Endothelial cell of umbilical vein (primary cell): Measurements from ENCODE around the gene CKS1B. TPM values are rescaled to one million over a fixed set of nuclear protein-coding genes. Genes with fewer than 3 reads are reported as not detected.

ENCODE experiments used
- BruUV-seq: library from RNA; stranded (reverse); fragments of 400-500 nt; replicated peaks from 2 replicates; lab custom pipeline; 2021; lab: Mats Ljungman, UMichigan
- CTCF ChIA-PET: fragments of 300-600, 350-600 bp; sonication (Branson Sonifier 250); formaldehyde crosslinking; loops from one replicate; lab custom pipeline; 2021; ENCODE audit warnings: antibody characterized with exemption, inconsistent platforms; lab: Charles Lee
- POLR2A ChIA-PET: fragments of 300-600, 350-600 bp; sonication (Branson Sonifier 250); formaldehyde crosslinking; loops from one replicate; lab custom pipeline; 2021; ENCODE audit warnings: antibody characterized with exemption, inconsistent platforms; lab: Charles Lee
- DNase-seq: peaks from one replicate; pipeline ENCODE4 v3.0.0-alpha.2; 2011; ENCODE audit warnings: low read depth, low spot score
- FAIRE-seq: peaks from 2 replicates; lab custom pipeline; 2011; peaks lifted over from hg19 to GRCh38; lab: Jason Lieb, UNC
- H2AFZ ChIP-seq: 2 replicates; pipeline ENCODE4 v1.6.0; 2012; ENCODE audit warnings: low read depth, low read length, control low read depth, inconsistent platforms
- H3K27ac ChIP-seq: 2 replicates; pipeline ENCODE4 v1.5.1; 2011; ENCODE audit warnings: low read depth, mild to moderate bottlenecking, control low read depth, low read length, moderate library complexity; ENCODE audit not compliant: insufficient read depth
- H3K27me3 ChIP-seq, 2 experiments: 2 replicates each; pipeline versions ENCODE4 v1.6.0 to v1.6.1; 2011; ENCODE audit warnings: low read length in 2 of 2, mixed read lengths in 1 of 2; ENCODE audit not compliant: control insufficient read depth in 2 of 2, insufficient read depth in 2 of 2
- H3K36me3 ChIP-seq, 2 experiments: 2 replicates in 1 of 2; 3 replicates in 1 of 2; pipeline ENCODE4 v1.5.1; 2011; ENCODE audit warnings: low read length in 2 of 2, mild to moderate bottlenecking in 1 of 2, moderate library complexity in 1 of 2; ENCODE audit not compliant: control insufficient read depth in 2 of 2, insufficient read depth in 2 of 2; ENCODE audit errors: extremely low read depth in 1 of 2
- H3K4me1 ChIP-seq: 3 replicates; pipeline ENCODE4 v1.5.1; 2011; ENCODE audit warnings: mild to moderate bottlenecking, low read length; ENCODE audit not compliant: control insufficient read depth, insufficient read depth; ENCODE audit errors: extremely low read depth
- H3K4me2 ChIP-seq: 2 replicates; pipeline ENCODE4 v1.6.1; 2011; ENCODE audit warnings: low read length, control low read depth, mixed read lengths; ENCODE audit not compliant: insufficient read depth
- H3K4me3 ChIP-seq, 3 experiments: fragments of 200-600 bp in 1 of 3; sonication (generic), shearing (Covaris generic) in 1 of 3; replicated peaks in 1 of 3; 2 replicates each; pipeline ENCODE4 v1.5.1; 2011 to 2016; ENCODE audit warnings: control low read depth in 3 of 3, low read length in 3 of 3, mild to moderate bottlenecking in 2 of 3, inconsistent platforms in 1 of 3, low read depth in 1 of 3, moderate library complexity in 1 of 3; ENCODE audit not compliant: insufficient read depth in 1 of 3
- H3K79me2 ChIP-seq: 2 replicates; pipeline ENCODE4 v1.6.0; 2012; ENCODE audit warnings: low read length, inconsistent platforms; ENCODE audit not compliant: control insufficient read depth, insufficient read depth
- H3K9ac ChIP-seq: replicated peaks from 2 replicates; pipeline ENCODE3; 2011; ENCODE audit warnings: low read length, control low read depth; ENCODE audit not compliant: insufficient read depth; ENCODE audit errors: extremely low read depth
- H3K9me1 ChIP-seq: replicated peaks from 3 replicates; pipeline ENCODE4 v1.6.0; 2011; ENCODE audit warnings: mild to moderate bottlenecking, low read length; ENCODE audit not compliant: control insufficient read depth, insufficient read depth; ENCODE audit errors: extremely low read depth
- H3K9me3 ChIP-seq: replicated peaks from 2 replicates; pipeline ENCODE4 v1.5.1; 2012; ENCODE audit warnings: low read length, inconsistent platforms; ENCODE audit not compliant: control insufficient read depth, insufficient read depth
- H4K20me1 ChIP-seq: replicated peaks from 2 replicates; pipeline ENCODE3; 2011; ENCODE audit warnings: mild to moderate bottlenecking, low read length; ENCODE audit not compliant: control insufficient read depth, insufficient read depth; ENCODE audit errors: extremely low read depth
- CTCF ChIP-seq, 2 donors: IDR thresholded peaks; 1 replicate in 1 of 2; 2 replicates in 1 of 2; pipeline ENCODE4 v1.5.1; 2011; ENCODE audit warnings: low read length in 2 of 2, mild to moderate bottlenecking in 2 of 2, moderate library complexity in 2 of 2, control low read depth in 1 of 2, inconsistent platforms in 1 of 2, low read depth in 1 of 2; ENCODE audit not compliant: insufficient read depth in 1 of 2; ENCODE audit errors: extremely low read depth in 1 of 2
- EZH2 ChIP-seq: IDR thresholded peaks from 2 replicates; pipeline ENCODE4 v1.6.1; 2012; ENCODE audit warnings: borderline replicate concordance, low read depth, mild to moderate bottlenecking, moderate library complexity, low read length, inconsistent platforms; ENCODE audit not compliant: severe bottlenecking
- POLR2A ChIP-seq: IDR thresholded peaks from 2 replicates; pipeline ENCODE4 v1.6.1; 2012; ENCODE audit warnings: low read depth, mild to moderate bottlenecking, control low read depth, low read length
- dilution Hi-C: fragments of 300-500 bp; cut with MboI; formaldehyde crosslinking; loops from one replicate; pipeline ENCODE4 v1.15.0; 2019; ENCODE audit warnings: low sequenced_read_pairs; ENCODE audit not compliant: extremely low pct_ligation_motif_present
- intact Hi-C: fragments of 100-400 bp; cut with micrococcal nuclease; formaldehyde crosslinking; loops from one replicate; pipeline ENCODE4 v1.10.0; 2022
- polyA plus RNA-seq, 4 experiments: library from polyadenylated mRNA; depleted of rRNA in 3 of 4; stranded (reverse) in 3 of 4; unstranded in 1 of 4; fragments of >200 nt; gene quantifications; 2 replicates each; pipeline versions ENCODE4 v1.2.1 to v1.2.3, GENCODE V29; 2011 to 2012; ENCODE audit warnings: missing spikeins in 1 of 4
- total RNA-seq: library from RNA; stranded (reverse); gene quantifications from 2 replicates; pipeline ENCODE4 v1.2.3, GENCODE V29; 2021

Gene CKS1B
- total and polyA plus RNA-seq, 2 donors (not counting 3 experiments of a cell fraction or from before 2014, with no cell fraction given) = 126 to 280 TPM

- H3K4me2 ChIP-seq = no peak overlapping the region
- CTCF ChIA-PET = interaction anchor here (0.7 to 2.5 kb wide), 5 partner anchors 17 to 80 kb away, joined by 3 to 7 read pairs (median 4); partner anchors contain the start of gene ADAM15
- no TSS peak for BruUV-seq
Measured at GRCh38 chr1:155023627-155024026, 49.1 kb downstream of the CKS1B start.

DNA sequence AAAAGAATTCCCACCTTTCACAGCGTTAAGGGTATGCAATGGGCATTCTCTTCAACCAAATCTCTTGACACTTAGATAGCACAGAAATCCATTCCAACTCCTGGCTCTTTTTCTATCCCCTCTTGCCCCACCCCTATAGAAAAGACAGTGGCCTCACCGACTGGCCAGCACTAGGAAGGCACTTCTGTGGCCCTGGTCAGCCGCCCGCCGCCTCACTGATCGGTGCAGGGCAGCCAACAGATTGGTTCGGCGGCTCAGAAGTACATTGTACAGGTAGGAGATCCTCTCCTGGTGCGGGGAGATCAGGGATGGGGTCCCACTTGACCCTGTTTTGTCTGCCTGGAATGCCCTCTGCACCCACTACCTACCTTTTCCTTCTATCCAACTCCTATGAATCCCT lies 49.8 kb downstream of the CKS1B start:
- Histone ChIP-seq H3K4me2 (no peak overlapping the region), H3K4me3 (no peak overlapping the region), H3K27me3 (no peaks in the 10 kb centered on the region), H3K9me1 (no peaks in the 10 kb centered on the region), H3K27ac (no peak overlapping the region), H4K20me1 (no peaks in the 10 kb centered on the region), H3K9me3 (no peaks in the 10 kb centered on the region), H3K36me3 (no peaks in the 10 kb centered on the region), H3K79me2 (no peaks in the 10 kb centered on the region), H2AFZ (no peak overlapping the region), H3K4me1 (no peaks in the 10 kb centered on the region), H3K9ac (no peak overlapping the region)
- TF ChIP-seq EZH2 = no peak
- no peak for TF ChIP-seq POLR2A
- DNase-seq = no peak
- dilution Hi-C loops (no loop called here), intact Hi-C loops (no loop called here)
- POLR2A ChIA-PET = no interaction called here
- no peak for FAIRE-seq
- BruUV-seq = no TSS peak
- CTCF ChIA-PET = interaction anchor here (0.9 kb wide), 1 partner anchor 27 kb away, joined by 3 read pairs; the partner anchor contains the start of gene ADAM15

More at GRCh38 chr1:155023627-155024026, 49.1 kb downstream of the CKS1B start:
- no peak overlapping the region for H3K9ac ChIP-seq
- dilution Hi-C loops = no loop called here
- no peaks in the 10 kb centered on the region for H3K9me1 ChIP-seq
- FAIRE-seq (no peak), DNase-seq (no peak)
- TF ChIP-seq CTCF (IDR thresholded peaks at IDR 0.05; ENCODE audit: extremely low read depth in 1 of 2, insufficient read depth in 1 of 2, low read depth in 1 of 2, low read length in 2 of 2) = no peak
- TF ChIP-seq EZH2 = no peak
- intact Hi-C loops = no loop called here
- no peaks in the 10 kb centered on the region for H3K4me1 ChIP-seq
- POLR2A ChIA-PET = no interaction called here
- no peaks in the 10 kb centered on the region for H3K79me2 ChIP-seq
- H3K36me3 ChIP-seq = no peaks in the 10 kb centered on the region
- no peaks in the 10 kb centered on the region for H3K27me3 ChIP-seq
- no peaks in the 10 kb centered on the region for H4K20me1 ChIP-seq
- no peaks in the 10 kb centered on the region for H3K9me3 ChIP-seq
- no peak overlapping the region for H3K4me3 ChIP-seq
- no peak overlapping the region for H3K27ac ChIP-seq
- H2AFZ ChIP-seq = no peak overlapping the region
